GM21576 (cell line): ENCODE data around the gene MELK.
"Not testable (repeated sequence)": the region's sequence is repeated elsewhere in the genome, so short reads cannot be mapped to it uniquely, and the experiment has no call there.

Experiments
- ATAC-seq: cut with Tn5 transposase; IDR thresholded peaks from one replicate; pipeline ENCODE4 v1.9.1; 2021; ENCODE audit warnings: mild to moderate bottlenecking, moderate library complexity; ENCODE audit not compliant: unreplicated experiment

MELK gene

GRCh38 chr9:36572515-36573418, at the start of gene MELK:
Gene MELK (plus strand): TSS chr9:36572895. CDS start chr9:36581682, 8,787 bp downstream.
- no peak for ATAC-seq

GRCh38 chr9:36530224-36530623, 42.5 kb upstream of the MELK start:
- ATAC-seq: no peak

DNA sequence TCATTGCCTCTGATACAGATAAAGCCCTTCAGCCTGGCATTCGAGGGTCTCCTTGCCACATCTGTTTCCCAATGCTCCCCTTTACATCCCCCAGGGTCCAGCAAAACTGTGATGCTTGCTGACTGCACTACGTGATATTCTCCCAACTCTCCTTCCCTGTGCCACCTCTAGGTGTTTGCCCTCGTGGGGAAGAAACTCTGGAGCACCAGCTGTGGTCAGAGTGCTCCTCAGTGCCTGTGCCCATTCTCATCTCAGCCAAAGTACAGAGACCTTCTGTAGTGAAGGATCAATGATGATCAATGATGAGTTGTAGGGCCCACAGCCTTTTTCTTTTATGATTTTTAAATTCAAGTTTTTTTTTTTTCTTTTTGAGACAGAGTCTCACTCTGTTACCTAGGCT, 40.3 kb upstream of the MELK start:
- no peak for ATAC-seq

- not testable (repeated sequence) for ATAC-seq
These were observed 39.0 kb upstream of the MELK start for GRCh38 chr9:36533726-36534125.

DNA sequence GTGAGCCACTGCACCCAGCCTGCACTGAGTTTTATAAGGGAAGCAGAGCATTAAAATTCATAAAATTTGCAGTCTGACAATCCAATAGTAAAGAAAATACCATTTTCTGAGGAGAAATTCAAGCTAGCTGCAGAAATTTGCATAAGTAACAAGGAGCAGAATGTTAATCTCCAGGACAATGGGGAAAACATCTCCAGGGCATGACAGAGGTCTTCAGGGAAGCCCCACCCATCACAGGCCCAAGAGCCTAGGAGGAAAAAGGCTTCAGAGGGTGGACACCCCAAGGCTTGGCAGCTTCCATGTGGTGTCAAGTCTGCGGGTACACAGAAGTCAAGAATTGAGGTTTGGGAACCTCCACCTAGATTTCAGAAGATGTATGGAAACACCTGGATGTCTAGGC, 37.6 kb upstream of the MELK start:
- ATAC-seq: no peak

- ATAC-seq: no peak
These were observed 34.8 kb upstream of the MELK start for GRCh38 chr9:36537861-36538260.

- ATAC-seq: no peak
These were observed 30.3 kb upstream of the MELK start for GRCh38 chr9:36542355-36542754.

- ATAC-seq: no peak
These were observed 28.8 kb upstream of the MELK start for GRCh38 chr9:36543916-36544315.

GRCh38 chr9:36547598-36547997, 25.1 kb upstream of the MELK start:
- ATAC-seq: no peak

DNA sequence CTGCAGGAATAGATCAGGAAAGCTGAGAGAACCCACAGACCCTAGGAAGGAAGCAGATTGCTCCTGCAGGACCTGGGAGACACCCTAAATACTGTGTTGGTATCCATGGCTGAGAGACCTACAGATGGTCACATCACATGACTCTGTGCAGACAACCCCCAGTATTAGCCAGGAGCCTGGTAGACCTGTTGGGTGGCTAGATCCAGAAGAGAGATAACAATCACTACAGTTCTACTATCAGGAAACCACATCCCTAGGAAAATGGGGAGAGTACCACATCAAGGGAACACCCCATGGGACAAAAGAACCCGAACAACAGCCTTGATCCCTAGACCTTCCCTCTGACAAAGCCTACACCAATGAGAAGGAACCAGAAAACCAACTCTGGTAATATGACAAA, 24.2 kb upstream of the MELK start:
- ATAC-seq: no peak

DNA sequence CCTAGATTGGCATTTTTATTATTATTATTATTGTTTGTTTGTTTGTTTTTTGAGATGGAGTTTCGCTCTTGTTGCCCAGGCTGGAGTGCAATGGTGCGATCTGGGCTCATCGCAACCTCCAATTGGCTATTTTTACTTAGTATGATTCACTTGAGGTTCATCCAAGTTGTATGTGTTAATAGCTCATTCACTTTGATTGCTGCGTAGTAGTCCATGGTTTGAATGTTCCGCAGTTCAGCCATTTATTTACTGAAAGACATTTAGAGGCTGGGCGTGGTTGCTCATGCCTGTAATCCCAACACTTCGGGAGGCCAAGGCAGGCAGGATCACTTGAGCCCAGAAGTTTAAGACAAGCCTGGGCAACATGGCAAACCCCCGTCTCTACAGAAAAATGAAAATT, 22.6 kb upstream of the MELK start:
- ATAC-seq: no peak

DNA sequence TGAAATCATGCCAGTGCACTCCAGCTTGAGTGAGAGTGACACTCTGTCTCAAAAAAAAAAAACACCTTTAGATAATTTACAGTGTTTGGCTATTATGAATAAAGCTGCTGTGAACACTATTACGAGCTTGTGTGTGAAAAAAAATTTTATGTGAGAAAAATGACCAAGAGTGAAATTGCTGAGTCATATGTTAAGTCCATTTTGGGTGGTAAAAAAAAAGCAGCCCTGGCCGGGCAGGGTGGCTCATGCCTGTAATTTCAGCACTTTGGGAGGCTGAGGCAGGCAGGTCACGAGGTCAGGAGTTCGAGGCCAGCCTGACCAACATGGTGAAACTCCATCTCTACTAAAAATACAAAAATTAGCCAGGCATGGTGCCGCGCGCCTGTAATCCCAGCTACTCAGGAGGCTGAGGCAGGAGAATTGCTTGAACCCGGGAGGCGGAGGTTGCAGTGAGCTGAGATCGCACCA, 22.0 kb upstream of the MELK start:
- ATAC-seq: peak; percentile 64

DNA sequence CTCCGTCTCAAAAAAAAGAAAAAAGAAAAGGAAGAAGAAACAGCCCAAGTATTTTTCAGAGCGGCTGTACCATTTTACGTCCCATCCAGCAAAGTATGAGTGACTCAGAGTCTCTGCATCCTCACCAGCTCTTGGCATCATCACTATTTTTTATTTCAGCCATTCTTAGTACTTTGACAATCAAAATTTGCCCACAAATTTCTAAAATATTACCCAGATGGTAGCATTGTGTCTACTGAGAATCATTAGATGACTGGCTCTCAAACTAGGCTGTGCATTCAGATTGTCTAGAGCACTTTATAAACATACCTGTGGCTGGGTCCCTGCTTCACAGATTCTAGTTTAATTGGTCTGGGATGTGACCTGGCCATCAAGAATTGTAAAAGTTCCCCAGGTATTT, 21.6 kb upstream of the MELK start:
- no peak for ATAC-seq

DNA sequence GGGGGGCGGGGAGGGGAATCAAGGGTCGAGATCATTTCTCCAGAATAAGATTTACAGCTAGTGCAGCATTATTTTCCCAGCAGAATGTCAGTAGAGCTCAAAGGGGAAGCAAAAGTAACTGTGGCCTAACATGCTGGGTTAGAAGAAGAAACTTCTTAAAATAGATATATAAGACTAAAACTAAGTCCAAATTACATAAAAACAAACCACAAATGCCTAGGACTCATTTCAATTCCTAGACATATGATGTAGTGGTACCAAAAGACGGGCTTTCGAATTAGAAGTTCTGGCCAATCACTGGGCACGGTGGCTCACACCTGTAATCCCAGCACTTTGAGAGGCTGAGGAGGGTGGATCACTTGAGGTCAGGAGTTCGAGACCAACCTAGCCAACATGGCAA, 20.8 kb upstream of the MELK start:
- peak; percentile 42 for ATAC-seq

- ATAC-seq: no peak
These were observed 13.5 kb upstream of the MELK start for GRCh38 chr9:36559036-36559695.

GRCh38 chr9:36560771-36561170, 11.9 kb upstream of the MELK start:
- no peak for ATAC-seq

- ATAC-seq: not testable (repeated sequence)
These were observed 9.9 kb upstream of the MELK start for GRCh38 chr9:36562801-36563200.

DNA sequence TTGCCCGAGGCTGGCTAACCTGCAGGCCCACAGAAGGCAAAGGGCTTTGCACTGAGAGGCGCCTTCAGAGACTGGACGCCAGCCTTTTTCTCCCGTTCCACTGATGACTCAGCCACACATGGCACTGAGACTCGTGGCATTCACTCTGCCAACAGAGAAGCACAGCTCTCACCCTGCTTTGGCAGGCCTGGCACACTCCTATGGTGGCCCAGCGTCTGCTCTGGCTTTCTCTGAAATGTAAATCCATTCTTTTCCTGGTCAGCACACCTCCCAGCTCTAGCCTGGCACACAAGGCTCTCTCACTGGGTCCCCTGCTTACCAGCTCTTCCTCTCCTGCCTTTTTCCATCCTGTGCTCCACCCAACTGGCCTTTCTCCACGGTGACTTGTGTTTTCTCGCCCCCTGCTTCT, 5.9 kb upstream of the MELK start:
- ATAC-seq: no peak

DNA sequence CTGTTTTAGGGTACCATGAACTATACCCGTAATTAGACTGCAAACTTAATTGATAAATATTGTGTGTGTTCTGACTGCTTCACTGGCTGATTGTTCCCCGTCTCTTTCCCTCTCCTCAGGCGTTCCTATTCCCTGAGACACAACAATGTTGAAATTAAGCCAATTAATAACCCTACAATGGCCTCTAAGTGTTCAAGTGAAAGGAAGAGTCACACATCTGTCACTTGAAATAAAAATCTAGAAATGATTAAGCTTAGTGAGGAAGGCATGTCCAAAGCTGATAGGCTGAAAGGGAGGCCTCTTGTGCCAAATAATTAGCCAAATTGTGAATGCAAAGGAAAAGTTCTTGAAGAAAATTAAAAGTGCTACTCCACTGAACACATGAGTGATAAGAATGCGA, 4.0 kb upstream of the MELK start:
- ATAC-seq: not testable (repeated sequence)

- ATAC-seq: no peak
These were observed 1.4 kb upstream of the MELK start for GRCh38 chr9:36571333-36571732.

GRCh38 chr9:36574045-36574444, 1.4 kb downstream of the MELK start:
- not testable (repeated sequence) for ATAC-seq

- ATAC-seq: no peak
These were observed 2.8 kb downstream of the MELK start for GRCh38 chr9:36575411-36575882.
